WTC11 (cell line): ENCODE data around the gene MRPL2. TPM values are rescaled to one million over a fixed set of nuclear protein-coding genes. Genes with fewer than 3 reads are reported as not detected.

Source experiments
- ATAC-seq: fragments of 200-7000 bp; cut with Tn5 transposase; 2 replicates; pipeline ENCODE4 v1.10.0; 2021; ENCODE audit warnings: mild to moderate bottlenecking, moderate library complexity
- CTCF ChIA-PET: fragments of 300-600 bp; sonication (Branson Sonifier 250); formaldehyde crosslinking; loops from one replicate; lab custom pipeline; 2021; ENCODE audit warnings: antibody characterized with exemption; lab: Charles Lee
- POLR2A ChIA-PET: fragments of 350-600 bp; sonication (Branson Sonifier 250); formaldehyde crosslinking; loops from one replicate; lab custom pipeline; 2021; ENCODE audit warnings: antibody characterized with exemption; lab: Charles Lee
- DNase-seq: peaks from one replicate; pipeline ENCODE4 v3.0.0; 2021; ENCODE audit warnings: low spot score
- H3K27ac Mint-ChIP-seq: 2 replicates; pipeline ENCODE4 v1.8.0; 2021; ENCODE audit warnings: mixed read lengths
- H3K27me3 Mint-ChIP-seq: 2 replicates; pipeline ENCODE4 v1.8.0; 2021; ENCODE audit warnings: low read depth, mild to moderate bottlenecking, moderate library complexity, mixed read lengths
- H3K36me3 Mint-ChIP-seq: 2 replicates; pipeline ENCODE4 v1.8.0; 2021; ENCODE audit warnings: mixed read lengths
- H3K4me1 Mint-ChIP-seq: 2 replicates; pipeline ENCODE4 v1.8.0; 2022; ENCODE audit warnings: mixed read lengths
- H3K4me3 Mint-ChIP-seq: 2 replicates; pipeline ENCODE4 v1.8.0; 2021; ENCODE audit warnings: mild to moderate bottlenecking, moderate library complexity, mixed read lengths
- H3K9me3 Mint-ChIP-seq: 2 replicates; pipeline ENCODE4 v1.8.0; 2021; ENCODE audit warnings: mixed read lengths
- ETV6 ChIP-seq: sonication (generic); formaldehyde crosslinking; IDR thresholded peaks from 2 replicates; pipeline ENCODE4 v1.8.1; 2022; ENCODE audit warnings: mild to moderate bottlenecking, missing genetic modification reagents
- IRF2 ChIP-seq: sonication (generic); formaldehyde crosslinking; IDR thresholded peaks from 2 replicates; pipeline ENCODE4 v1.8.0; 2022; ENCODE audit warnings: low read depth, missing genetic modification reagents, borderline replicate concordance
- JUN ChIP-seq: sonication (generic); formaldehyde crosslinking; IDR thresholded peaks from 2 replicates; pipeline ENCODE4 v1.8.0; 2023; ENCODE audit warnings: mild to moderate bottlenecking, missing genetic modification reagents
- KAT7 ChIP-seq: sonication (generic); formaldehyde crosslinking; IDR thresholded peaks from 2 replicates; pipeline ENCODE4 v1.8.1; 2023; ENCODE audit warnings: missing genetic modification reagents, mild to moderate bottlenecking, borderline replicate concordance
- ZNF232 ChIP-seq: sonication (generic); formaldehyde crosslinking; IDR thresholded peaks from 2 replicates; pipeline ENCODE4 v1.8.0; 2022; ENCODE audit warnings: mild to moderate bottlenecking, missing genetic modification reagents
- ZNF423 ChIP-seq: fragments of 250-450 bp; sonication (Bioruptor Pico); IDR thresholded peaks from 2 replicates; pipeline ENCODE4 v2.1.2; 2022; ENCODE audit warnings: mild to moderate bottlenecking, moderate library complexity
- total RNA-seq: library from RNA; stranded (reverse); gene quantifications from 3 replicates; pipeline ENCODE4 v1.2.3, GENCODE V29; 2021
- TF ChIP-seq, protein P1 (sequence below): sonication (generic); formaldehyde crosslinking; IDR thresholded peaks from 2 replicates; pipeline ENCODE4 v1.8.0; 2023; ENCODE audit warnings: missing genetic modification reagents, mild to moderate bottlenecking, borderline replicate concordance
- TF ChIP-seq, protein P2 (sequence below): fragments of 250-450 bp; sonication (Bioruptor Pico); IDR thresholded peaks from 2 replicates; pipeline ENCODE4 v1.9.0; 2021; ENCODE audit warnings: mild to moderate bottlenecking
- TF ChIP-seq, protein P3 (sequence below): sonication (generic); formaldehyde crosslinking; conservative IDR thresholded peaks from 2 replicates; pipeline ENCODE4 v1.8.1; 2023; ENCODE audit warnings: mild to moderate bottlenecking, low read depth, missing genetic modification reagents, moderate library complexity

Gene MRPL2
- total RNA-seq, 1 experiment from 2014 or later = 131 TPM

DNA sequence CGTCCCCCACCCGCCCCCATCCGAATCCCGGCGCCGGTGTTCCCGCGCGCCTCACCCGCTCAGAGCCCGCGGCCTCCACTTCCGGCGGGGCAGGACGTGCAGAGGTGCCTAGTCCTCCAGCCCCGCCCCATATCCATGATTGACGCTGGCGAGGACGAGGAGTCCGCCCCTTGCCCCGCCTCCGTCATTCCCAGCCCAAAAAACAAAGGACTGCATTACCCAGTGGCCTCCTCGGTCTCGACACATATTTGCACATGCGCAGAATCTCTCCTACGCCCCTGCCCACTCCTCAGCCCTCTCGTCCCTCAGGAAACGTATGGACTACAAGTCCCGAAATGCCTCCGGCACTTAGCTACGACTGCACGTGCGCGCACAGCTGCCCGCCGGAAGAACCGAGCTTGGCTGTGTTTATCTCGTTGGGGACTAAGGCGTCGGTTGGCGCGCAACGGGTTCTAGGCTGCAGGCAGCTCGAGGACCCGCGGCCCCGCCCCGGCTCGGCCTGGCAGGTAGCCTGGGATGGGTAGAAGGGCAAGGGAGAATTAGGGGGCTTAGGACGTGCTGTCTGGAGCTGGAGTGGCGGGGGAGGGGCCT lies 45.3 kb downstream of the MRPL2 start, which contains the start of the genes KLHDC3 and MEA1 (continued):
- TF ChIP-seq, protein P1, sequence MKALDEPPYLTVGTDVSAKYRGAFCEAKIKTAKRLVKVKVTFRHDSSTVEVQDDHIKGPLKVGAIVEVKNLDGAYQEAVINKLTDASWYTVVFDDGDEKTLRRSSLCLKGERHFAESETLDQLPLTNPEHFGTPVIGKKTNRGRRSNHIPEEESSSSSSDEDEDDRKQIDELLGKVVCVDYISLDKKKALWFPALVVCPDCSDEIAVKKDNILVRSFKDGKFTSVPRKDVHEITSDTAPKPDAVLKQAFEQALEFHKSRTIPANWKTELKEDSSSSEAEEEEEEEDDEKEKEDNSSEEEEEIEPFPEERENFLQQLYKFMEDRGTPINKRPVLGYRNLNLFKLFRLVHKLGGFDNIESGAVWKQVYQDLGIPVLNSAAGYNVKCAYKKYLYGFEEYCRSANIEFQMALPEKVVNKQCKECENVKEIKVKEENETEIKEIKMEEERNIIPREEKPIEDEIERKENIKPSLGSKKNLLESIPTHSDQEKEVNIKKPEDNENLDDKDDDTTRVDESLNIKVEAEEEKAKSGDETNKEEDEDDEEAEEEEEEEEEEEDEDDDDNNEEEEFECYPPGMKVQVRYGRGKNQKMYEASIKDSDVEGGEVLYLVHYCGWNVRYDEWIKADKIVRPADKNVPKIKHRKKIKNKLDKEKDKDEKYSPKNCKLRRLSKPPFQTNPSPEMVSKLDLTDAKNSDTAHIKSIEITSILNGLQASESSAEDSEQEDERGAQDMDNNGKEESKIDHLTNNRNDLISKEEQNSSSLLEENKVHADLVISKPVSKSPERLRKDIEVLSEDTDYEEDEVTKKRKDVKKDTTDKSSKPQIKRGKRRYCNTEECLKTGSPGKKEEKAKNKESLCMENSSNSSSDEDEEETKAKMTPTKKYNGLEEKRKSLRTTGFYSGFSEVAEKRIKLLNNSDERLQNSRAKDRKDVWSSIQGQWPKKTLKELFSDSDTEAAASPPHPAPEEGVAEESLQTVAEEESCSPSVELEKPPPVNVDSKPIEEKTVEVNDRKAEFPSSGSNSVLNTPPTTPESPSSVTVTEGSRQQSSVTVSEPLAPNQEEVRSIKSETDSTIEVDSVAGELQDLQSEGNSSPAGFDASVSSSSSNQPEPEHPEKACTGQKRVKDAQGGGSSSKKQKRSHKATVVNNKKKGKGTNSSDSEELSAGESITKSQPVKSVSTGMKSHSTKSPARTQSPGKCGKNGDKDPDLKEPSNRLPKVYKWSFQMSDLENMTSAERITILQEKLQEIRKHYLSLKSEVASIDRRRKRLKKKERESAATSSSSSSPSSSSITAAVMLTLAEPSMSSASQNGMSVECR (CRISPR knock-in tag) = 0 out of 2 replicates have a peak, but pooled peaks have one; percentile 60
- TF ChIP-seq ZNF232 (CRISPR knock-in tag) = 0 out of 2 replicates have a peak, but pooled peaks have one; percentile 42

DNA sequence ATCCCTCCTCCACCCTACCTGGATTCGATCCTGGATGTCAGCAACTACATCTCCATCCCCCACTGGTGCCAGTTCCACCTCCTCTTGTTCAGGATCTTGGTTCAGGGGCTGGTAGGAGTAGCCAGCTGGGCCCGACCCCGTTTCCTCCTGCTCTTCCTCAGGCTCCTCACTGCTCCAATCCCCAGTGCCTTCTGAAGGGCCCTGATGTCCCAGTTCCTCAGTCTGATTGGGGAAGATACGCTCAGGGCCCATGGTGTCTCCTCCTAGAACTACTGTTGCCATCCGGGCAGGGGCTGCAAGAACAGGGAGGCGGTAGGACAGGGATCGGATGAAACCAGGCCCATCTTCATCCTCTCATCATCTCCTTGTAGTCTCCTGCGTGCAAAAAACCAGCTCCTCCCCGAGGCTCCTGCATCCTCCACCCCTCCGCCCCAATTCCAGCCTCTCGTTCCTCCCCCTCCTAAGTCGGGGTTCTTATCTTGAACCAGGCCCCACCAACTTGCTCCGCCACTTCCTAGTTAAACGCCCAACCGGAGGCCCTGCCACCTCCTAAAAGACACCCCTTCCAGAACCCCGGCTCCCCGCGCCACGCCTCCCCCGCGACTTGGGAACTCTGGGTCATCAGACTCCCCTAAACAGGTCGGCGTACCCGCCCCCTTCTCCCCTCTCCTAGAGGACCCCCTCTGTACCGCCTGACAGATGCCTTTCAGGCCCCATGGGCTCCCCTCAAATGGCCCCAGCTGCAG lies 46.0 kb downstream of the MRPL2 start:
- no peak for DNase-seq
- no peak for TF ChIP-seq KAT7 (CRISPR knock-in tag)
- TF ChIP-seq, protein P1 (CRISPR knock-in tag) = 0 out of 2 replicates have a peak, but pooled peaks have one; percentile 17
- no peak for TF ChIP-seq IRF2 (CRISPR knock-in tag)
- TF ChIP-seq ETV6 = no peak; the same call in 1 of the 2 replicates
- TF ChIP-seq, protein P2, sequence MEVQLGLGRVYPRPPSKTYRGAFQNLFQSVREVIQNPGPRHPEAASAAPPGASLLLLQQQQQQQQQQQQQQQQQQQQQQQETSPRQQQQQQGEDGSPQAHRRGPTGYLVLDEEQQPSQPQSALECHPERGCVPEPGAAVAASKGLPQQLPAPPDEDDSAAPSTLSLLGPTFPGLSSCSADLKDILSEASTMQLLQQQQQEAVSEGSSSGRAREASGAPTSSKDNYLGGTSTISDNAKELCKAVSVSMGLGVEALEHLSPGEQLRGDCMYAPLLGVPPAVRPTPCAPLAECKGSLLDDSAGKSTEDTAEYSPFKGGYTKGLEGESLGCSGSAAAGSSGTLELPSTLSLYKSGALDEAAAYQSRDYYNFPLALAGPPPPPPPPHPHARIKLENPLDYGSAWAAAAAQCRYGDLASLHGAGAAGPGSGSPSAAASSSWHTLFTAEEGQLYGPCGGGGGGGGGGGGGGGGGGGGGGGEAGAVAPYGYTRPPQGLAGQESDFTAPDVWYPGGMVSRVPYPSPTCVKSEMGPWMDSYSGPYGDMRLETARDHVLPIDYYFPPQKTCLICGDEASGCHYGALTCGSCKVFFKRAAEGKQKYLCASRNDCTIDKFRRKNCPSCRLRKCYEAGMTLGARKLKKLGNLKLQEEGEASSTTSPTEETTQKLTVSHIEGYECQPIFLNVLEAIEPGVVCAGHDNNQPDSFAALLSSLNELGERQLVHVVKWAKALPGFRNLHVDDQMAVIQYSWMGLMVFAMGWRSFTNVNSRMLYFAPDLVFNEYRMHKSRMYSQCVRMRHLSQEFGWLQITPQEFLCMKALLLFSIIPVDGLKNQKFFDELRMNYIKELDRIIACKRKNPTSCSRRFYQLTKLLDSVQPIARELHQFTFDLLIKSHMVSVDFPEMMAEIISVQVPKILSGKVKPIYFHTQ (CRISPR knock-in tag) = no peak
- no peak for TF ChIP-seq ZNF423 (CRISPR knock-in tag)
- ChIA-PET CTCF (interaction anchor here (0.7 to 3.1 kb wide), 14 partner anchors 16 to 216 kb away, joined by 3 to 22 read pairs (median 4); partner anchors contain the start of genes DNPH1, PEX6, PPP2R5D and PTK7), POLR2A (interaction anchor here (0.7 to 1.7 kb wide), 11 partner anchors 8 to 230 kb away, joined by 3 to 9 read pairs (median 5); partner anchors contain the start of genes CNPY3, KLC4, MRPL2 and PPP2R5D)
- ATAC-seq = peak; percentile 10; the same call in 1 of the 2 replicates
- Mint-ChIP-seq H3K27ac (peak overlapping the region; percentile 90), H3K36me3 (peaks cover 54% of the 10 kb centered on the region), H3K4me3 (peak overlapping the region; percentile 99), H3K4me1 (peaks cover 28% of the 10 kb centered on the region), H3K9me3 (no peaks in the 10 kb centered on the region), H3K27me3 (no peaks in the 10 kb centered on the region)

DNA sequence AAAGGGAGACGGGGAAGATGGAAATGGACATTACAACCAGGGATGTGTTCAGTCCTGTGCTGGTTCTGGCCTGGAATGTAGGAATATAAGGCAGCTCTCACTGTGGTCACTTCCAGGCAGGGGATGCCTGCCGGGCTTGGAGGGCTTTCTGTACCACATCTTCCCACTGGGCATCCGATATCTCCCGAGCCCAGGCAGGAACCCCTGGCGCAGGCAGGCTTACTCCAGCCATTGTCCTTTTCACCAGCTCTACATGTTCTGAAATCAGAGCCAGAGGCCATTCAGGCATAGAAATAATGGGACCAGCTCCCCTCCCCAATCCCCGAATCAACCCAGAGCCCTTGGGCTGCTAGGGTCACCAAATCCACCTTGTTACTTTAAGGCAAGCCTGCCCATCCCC lies 46.9 kb downstream of the MRPL2 start:
- Mint-ChIP-seq H3K9me3 (no peaks in the 10 kb centered on the region), H3K36me3 (peaks cover 50% of the 10 kb centered on the region), H3K4me3 (peak overlapping the region; percentile 99), H3K4me1 (peaks cover 28% of the 10 kb centered on the region), H3K27ac (no peak overlapping the region), H3K27me3 (no peaks in the 10 kb centered on the region)
- ChIA-PET POLR2A (interaction anchor here (1.6 kb wide), 1 partner anchor 10 kb away, joined by 7 read pairs; the partner anchor contains the start of gene RRP36), CTCF (interaction anchor here (0.6 to 3.1 kb wide), 2 partner anchors 48 to 68 kb away, joined by 3 to 17 read pairs; no protein-coding TSS in a partner anchor)
- ATAC-seq (no peak), DNase-seq (no peak)
- TF ChIP-seq, protein P3, sequence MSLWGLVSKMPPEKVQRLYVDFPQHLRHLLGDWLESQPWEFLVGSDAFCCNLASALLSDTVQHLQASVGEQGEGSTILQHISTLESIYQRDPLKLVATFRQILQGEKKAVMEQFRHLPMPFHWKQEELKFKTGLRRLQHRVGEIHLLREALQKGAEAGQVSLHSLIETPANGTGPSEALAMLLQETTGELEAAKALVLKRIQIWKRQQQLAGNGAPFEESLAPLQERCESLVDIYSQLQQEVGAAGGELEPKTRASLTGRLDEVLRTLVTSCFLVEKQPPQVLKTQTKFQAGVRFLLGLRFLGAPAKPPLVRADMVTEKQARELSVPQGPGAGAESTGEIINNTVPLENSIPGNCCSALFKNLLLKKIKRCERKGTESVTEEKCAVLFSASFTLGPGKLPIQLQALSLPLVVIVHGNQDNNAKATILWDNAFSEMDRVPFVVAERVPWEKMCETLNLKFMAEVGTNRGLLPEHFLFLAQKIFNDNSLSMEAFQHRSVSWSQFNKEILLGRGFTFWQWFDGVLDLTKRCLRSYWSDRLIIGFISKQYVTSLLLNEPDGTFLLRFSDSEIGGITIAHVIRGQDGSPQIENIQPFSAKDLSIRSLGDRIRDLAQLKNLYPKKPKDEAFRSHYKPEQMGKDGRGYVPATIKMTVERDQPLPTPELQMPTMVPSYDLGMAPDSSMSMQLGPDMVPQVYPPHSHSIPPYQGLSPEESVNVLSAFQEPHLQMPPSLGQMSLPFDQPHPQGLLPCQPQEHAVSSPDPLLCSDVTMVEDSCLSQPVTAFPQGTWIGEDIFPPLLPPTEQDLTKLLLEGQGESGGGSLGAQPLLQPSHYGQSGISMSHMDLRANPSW (CRISPR knock-in tag) = no peak
- TF ChIP-seq JUN = no peak
- TF ChIP-seq, protein P1 (CRISPR knock-in tag) = no peak
